Bronchus fibroblast of lung (primary cell): ENCODE results near the gene RAB4B. TPM values are rescaled to one million over a fixed set of nuclear protein-coding genes. Genes with fewer than 3 reads are reported as not detected.

Experiments used
- total RNA-seq: library from RNA; depleted of rRNA; stranded (reverse); fragments of >200 nt; gene quantifications from 2 replicates; pipeline ENCODE4 v1.2.3, GENCODE V29; 2015

Gene RAB4B
- total RNA-seq, result 32.6 and 39.8 TPM in 2 replicates

GRCh38 chr19:40777937-40778705 is at the start of gene RAB4B:
TSS of gene RAB4B (plus strand) at chr19:40778247. CDS start at chr19:40778376, 129 bp downstream.

GRCh38 chr19:40750058-40750873 is 27.8 kb upstream of the RAB4B start, which contains the start of gene ACTMAP:
TSS of gene ACTMAP (minus strand) at chr19:40750477. CDS start at chr19:40749803, 674 bp downstream.

GRCh38 chr19:40750874-40751537 is 27.0 kb upstream of the RAB4B start, which contains the start of gene SNRPA:
TSS of gene SNRPA (plus strand) at chr19:40751203. CDS start at chr19:40751409, 206 bp downstream.

GRCh38 chr19:40774916-40775631 is 3.0 kb upstream of the RAB4B start, which contains the start of gene MIA:
TSS of gene MIA (plus strand) at chr19:40775521. CDS start at chr19:40775543, 22 bp downstream.

GRCh38 chr19:40798683-40799557 is 20.9 kb downstream of the RAB4B start, which contains the start of gene EGLN2:
TSS of gene EGLN2 (plus strand) at chr19:40799191. CDS start at chr19:40800573, 1,382 bp downstream.

Other genes starting within 250 kb of the RAB4B start
- 133 and 153 TPM in 2 replicates for gene SHKBP1, start 201.4 kb upstream of the RAB4B start, total RNA-seq
- 63.8 and 66.1 TPM in 2 replicates for gene LTBP4, start 176.9 kb upstream of the RAB4B start, total RNA-seq
- gene NUMBL, start 87.6 kb upstream of the RAB4B start, total RNA-seq, result 29.3 and 34.0 TPM in 2 replicates
- gene COQ8B, start 61.4 kb upstream of the RAB4B start, total RNA-seq, result 36.9 and 38.7 TPM in 2 replicates
- 15.3 and 16.4 TPM in 2 replicates for gene ITPKC, start 61.1 kb upstream of the RAB4B start, total RNA-seq
- gene ACTMAP, start 27.8 kb upstream of the RAB4B start, total RNA-seq, result 3.9 and 4.7 TPM in 2 replicates
- 175 and 204 TPM in 2 replicates for gene SNRPA, start 27.0 kb upstream of the RAB4B start, total RNA-seq
- gene MIA, start 2.7 kb upstream of the RAB4B start, total RNA-seq, result not detected in 2 replicates
- 67.2 and 71.6 TPM in 2 replicates for gene EGLN2, start 20.9 kb downstream of the RAB4B start, total RNA-seq
- gene CYP2A6, start 72.2 kb downstream of the RAB4B start, total RNA-seq, result not detected in 2 replicates
- not detected in 2 replicates for gene CYP2A7, start 104.0 kb downstream of the RAB4B start, total RNA-seq
- not detected in 2 replicates for gene CYP2B6, start 213.0 kb downstream of the RAB4B start, total RNA-seq